ENCODE data around the gene MYO3A. TPM values are rescaled to one million over a fixed set of nuclear protein-coding genes. Genes with fewer than 3 reads are reported as not detected.

MYO3A gene
- total and polyA plus RNA-seq, 12 donors, result 0.14 to 1.3 (median 0.50) TPM; not detected in 8

DNA sequence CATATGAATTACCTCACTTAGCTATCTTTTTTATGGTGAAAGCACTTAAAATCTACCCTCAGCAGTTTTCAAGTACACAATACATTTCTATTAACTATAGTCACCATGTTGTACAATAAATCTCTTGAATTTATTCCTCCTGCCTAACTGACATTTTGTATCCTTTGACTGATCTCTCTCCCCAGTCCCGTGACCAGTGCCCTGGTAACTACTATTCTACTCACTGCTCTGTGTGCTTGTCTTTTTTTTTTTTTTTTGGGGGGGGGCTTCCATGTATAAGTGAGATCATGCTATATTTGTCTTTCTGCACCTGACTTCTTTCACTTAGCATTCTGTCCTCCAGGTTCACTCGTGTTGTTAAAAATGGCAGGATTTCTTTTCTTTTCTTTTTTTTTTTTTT, 271.2 kb downstream of the MYO3A start:
- no peak for DNase-seq
- no peak for TF ChIP-seq POLR2A (IDR thresholded peaks at IDR 0.05)
- H3K9me3 ChIP-seq (replicated peaks in 1 of 3), result no peaks in the 10 kb centered on the region
- H3K4me3 ChIP-seq, result no peak overlapping the region
- WGBS, 4 donors, result 57 to 78% (median 65%) methylated on average over 2 of the region's 2 CpGs
- H3K27me3 ChIP-seq, result no peaks in the 10 kb centered on the region
- no peak overlapping the region for H3K27ac ChIP-seq
- intact Hi-C loops (cut with DNase I), result no loop called here
- no peaks in the 10 kb centered on the region for H3K4me1 ChIP-seq (replicated peaks in 1 of 2)
- no peaks in the 10 kb centered on the region for H3K36me3 ChIP-seq (replicated peaks in 1 of 2)

DNA sequence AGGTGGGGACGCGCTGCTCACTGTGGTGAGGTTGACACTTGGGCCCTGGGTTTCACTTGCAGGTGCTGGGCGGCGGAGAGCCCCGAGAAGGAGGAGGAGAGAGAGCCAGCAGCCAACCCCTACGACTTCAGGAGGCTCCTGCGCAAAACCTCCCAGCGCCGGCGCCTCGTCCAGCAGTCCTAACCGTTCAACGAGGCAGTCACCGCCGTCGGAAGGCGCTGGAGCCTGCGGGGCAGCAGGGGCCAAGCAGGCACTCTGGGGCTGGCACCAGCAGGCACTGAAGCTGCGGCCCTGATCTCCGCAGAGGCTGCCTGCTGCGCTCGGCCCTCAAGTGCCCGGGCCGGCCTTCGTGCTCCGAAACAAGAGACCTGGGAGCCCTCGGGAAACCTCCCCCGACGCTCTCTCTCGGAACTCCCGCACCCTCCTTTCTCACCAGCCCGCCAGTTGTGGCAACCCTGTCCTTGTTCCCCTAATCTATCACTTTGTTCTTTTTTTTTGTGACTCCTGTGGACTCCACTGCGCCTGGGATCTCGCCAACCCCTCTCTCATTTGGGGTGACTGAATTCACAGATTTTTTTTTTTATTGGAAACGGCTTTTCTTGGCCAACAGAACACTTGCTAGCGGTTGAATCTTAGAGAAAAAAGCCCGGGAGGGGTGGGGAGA, 277.9 kb downstream of the MYO3A start:
- Histone ChIP-seq H3K27ac (no peak overlapping the region), H3K9me3 (replicated peaks in 1 of 3) (no peaks in the 10 kb centered on the region), H3K4me1 (replicated peaks in 1 of 2) (peaks cover 0 to 5% of the 10 kb centered on the region in 2 donors), H3K4me3 (no peak overlapping the region), H3K36me3 (replicated peaks in 1 of 2) (no peaks in the 10 kb centered on the region), H3K27me3 (peaks cover 51% of the 10 kb centered on the region)
- DNase-seq, result no peak
- WGBS, 4 donors, result 5 to 14% (median 8%) methylated on average over 18 to 37 of the region's 37 CpGs
- no peak for TF ChIP-seq POLR2A (IDR thresholded peaks at IDR 0.05)
- TF ChIP-seq, protein P1, sequence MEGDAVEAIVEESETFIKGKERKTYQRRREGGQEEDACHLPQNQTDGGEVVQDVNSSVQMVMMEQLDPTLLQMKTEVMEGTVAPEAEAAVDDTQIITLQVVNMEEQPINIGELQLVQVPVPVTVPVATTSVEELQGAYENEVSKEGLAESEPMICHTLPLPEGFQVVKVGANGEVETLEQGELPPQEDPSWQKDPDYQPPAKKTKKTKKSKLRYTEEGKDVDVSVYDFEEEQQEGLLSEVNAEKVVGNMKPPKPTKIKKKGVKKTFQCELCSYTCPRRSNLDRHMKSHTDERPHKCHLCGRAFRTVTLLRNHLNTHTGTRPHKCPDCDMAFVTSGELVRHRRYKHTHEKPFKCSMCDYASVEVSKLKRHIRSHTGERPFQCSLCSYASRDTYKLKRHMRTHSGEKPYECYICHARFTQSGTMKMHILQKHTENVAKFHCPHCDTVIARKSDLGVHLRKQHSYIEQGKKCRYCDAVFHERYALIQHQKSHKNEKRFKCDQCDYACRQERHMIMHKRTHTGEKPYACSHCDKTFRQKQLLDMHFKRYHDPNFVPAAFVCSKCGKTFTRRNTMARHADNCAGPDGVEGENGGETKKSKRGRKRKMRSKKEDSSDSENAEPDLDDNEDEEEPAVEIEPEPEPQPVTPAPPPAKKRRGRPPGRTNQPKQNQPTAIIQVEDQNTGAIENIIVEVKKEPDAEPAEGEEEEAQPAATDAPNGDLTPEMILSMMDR (IDR thresholded peaks at IDR 0.05), result no peak
- intact Hi-C loops (cut with DNase I), result no loop called here

DNA sequence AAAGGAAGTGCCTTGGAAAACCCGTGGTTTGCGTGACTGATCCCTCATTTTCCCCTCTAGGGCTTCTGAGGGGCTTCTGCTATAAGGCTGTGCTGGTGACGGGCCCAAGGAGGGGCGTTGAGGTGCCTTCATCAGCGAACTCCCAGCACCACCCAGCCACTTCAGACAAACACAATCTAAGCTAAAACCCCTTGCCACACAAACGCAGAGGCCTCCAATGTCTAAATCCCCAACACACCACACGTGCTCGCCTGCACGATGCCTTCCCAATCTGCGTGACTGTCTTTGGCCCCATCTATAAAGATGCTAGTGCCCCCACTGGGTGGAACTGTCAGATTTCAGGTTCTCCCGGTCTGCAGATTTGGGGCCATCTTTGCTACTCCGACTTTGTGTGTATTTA, 278.5 kb downstream of the MYO3A start:
- Histone ChIP-seq H3K4me3 (no peak overlapping the region), H3K36me3 (replicated peaks in 1 of 2) (no peaks in the 10 kb centered on the region), H3K9me3 (replicated peaks in 1 of 3) (no peaks in the 10 kb centered on the region), H3K4me1 (replicated peaks in 1 of 2) (peaks cover 0 to 5% of the 10 kb centered on the region in 2 donors), H3K27me3 (peaks cover 57% of the 10 kb centered on the region), H3K27ac (no peak overlapping the region)
- DNase-seq, result no peak
- intact Hi-C loops (cut with DNase I), result no loop called here
- TF ChIP-seq, protein P1 (IDR thresholded peaks at IDR 0.05), result no peak
- no peak for TF ChIP-seq POLR2A (IDR thresholded peaks at IDR 0.05)
- WGBS, 4 donors, result 5 to 6% (median 6%) methylated on average over 9 to 12 of the region's 12 CpGs

DNA sequence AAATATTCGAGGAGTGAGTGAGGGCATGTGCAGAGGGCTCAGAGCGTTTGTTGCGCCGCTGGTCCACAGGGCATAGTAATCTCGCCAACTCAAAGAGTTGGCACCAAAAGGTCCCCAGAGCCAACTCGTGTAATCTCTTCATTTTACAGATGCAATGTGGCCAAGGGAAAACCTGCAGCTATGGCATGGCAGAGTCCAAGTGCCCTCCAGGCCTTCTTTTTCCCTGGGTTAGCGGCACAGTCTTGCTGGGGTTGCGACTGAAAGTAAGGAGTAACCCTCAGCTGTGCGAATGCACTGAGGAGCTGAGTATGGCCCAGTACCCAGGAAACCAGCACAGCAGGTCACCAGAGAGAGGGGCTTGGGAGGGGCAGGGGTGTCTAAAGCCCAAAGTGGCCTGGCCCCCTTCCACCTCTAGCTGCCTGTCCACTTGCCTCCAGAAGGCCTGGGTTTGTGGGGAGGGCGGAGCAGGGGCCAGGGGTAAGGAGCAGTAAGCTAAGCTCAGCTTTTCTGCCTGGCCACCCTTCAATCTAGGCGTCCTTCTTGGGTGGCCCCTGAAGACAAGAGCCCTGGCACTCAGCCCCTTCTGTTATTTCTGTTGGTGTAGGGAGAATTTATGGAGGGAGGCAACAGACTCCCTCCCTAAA, 279.2 kb downstream of the MYO3A start:
- TF ChIP-seq, protein P1 (IDR thresholded peaks at IDR 0.05), result no peak
- TF ChIP-seq POLR2A (IDR thresholded peaks at IDR 0.05), result no peak

More for the DNA sequence above, 279.2 kb downstream of the MYO3A start:
- H3K4me1 ChIP-seq (replicated peaks in 1 of 2), result peaks cover 0 to 5% of the 10 kb centered on the region in 2 donors
- H3K4me3 ChIP-seq, result no peak overlapping the region
- H3K36me3 ChIP-seq (replicated peaks in 1 of 2), result no peaks in the 10 kb centered on the region
- H3K9me3 ChIP-seq (replicated peaks in 1 of 3), result no peaks in the 10 kb centered on the region
- 0 to 24% (median 17%) methylated on average over 2 to 11 of the region's 11 CpGs for WGBS, 4 donors
- intact Hi-C loops (cut with DNase I), result no loop called here
- H3K27ac ChIP-seq, result no peak overlapping the region
- H3K27me3 ChIP-seq, result peaks cover 65% of the 10 kb centered on the region
- DNase-seq, result no peak
